Prostate gland (tissue), 2 donors: ENCODE measurements around the gene MLIP. TPM values are rescaled to one million over a fixed set of nuclear protein-coding genes. Genes with fewer than 3 reads are reported as not detected.

Experiments
- DNase-seq: peaks from one replicate; pipeline ENCODE4 v3.0.0-alpha.2; 2019; ENCODE audit warnings: low spot score
- H3K27ac ChIP-seq, 2 donors: fragments of 200-600 bp; sonication (generic); 2 replicates each; pipeline ENCODE4 v1.5.1; 2017 to 2019
- H3K27me3 ChIP-seq: fragments of 200-600 bp; sonication (generic); replicated peaks from 2 replicates; pipeline ENCODE4 v1.5.1; 2019; ENCODE audit not compliant: insufficient read depth
- H3K36me3 ChIP-seq, 2 donors: fragments of 200-600 bp; sonication (generic); 1 replicate in 1 of 2; 2 replicates in 1 of 2; pipeline versions ENCODE4 v1.5.1 to v1.8.1; 2017 to 2019
- H3K4me1 ChIP-seq: fragments of 200-600 bp; sonication (generic); replicated peaks from 2 replicates; pipeline ENCODE4 v1.5.1; 2019
- H3K4me3 ChIP-seq, 2 donors: fragments of 200-600 bp; sonication (generic); 2 replicates each; pipeline ENCODE4 v1.5.1; 2017 to 2019
- H3K9me3 ChIP-seq: fragments of 200-600 bp; sonication (generic); 2 replicates; pipeline ENCODE4 v1.5.1; 2017
- CTCF ChIP-seq, 4 experiments: fragments of 200-600 bp in 2 of 4; fragments of 450-650 bp in 2 of 4; sonication (generic) in 2 of 4; IDR thresholded peaks; 1 replicate in 3 of 4; 2 replicates in 1 of 4; pipeline ENCODE4 v1.5.1; 2016 to 2019; ENCODE audit warnings: antibody characterized with exemption in 4 of 4, mild to moderate bottlenecking in 2 of 4, moderate library complexity in 2 of 4
- POLR2A ChIP-seq: fragments of 450-650 bp; IDR thresholded peaks from one replicate; pipeline ENCODE4 v1.6.1; 2016; ENCODE audit warnings: antibody characterized with exemption, mild to moderate bottlenecking
- POLR2AphosphoS5 ChIP-seq: sonication (generic); formaldehyde crosslinking; IDR thresholded peaks from one replicate; pipeline ENCODE4 v1.6.1; 2017; ENCODE audit warnings: antibody characterized with exemption
- WGBS: methylation state at CpG from one replicate; pipeline ENCODE4 v1.1.5; 2018; 5-methylcytosine and 5-hydroxymethylcytosine counted together
- intact Hi-C: fragments of 100-400 bp; cut with DNase I; formaldehyde crosslinking; loops from one replicate; pipeline ENCODE4 v1.14.2; 2022
- total RNA-seq, 2 donors: library from RNA; depleted of rRNA; stranded (reverse); fragments of >200 nt; gene quantifications; one replicate each; pipeline ENCODE4 v1.1.0, GENCODE V29; 2016

MLIP gene
- total RNA-seq, 2 donors from 2014 or later = 0.55 to 1.9 TPM

GRCh38 chr6:54255886-54256285 lies 144.6 kb downstream of the MLIP start:
- Histone ChIP-seq H3K9me3 (no peaks in the 10 kb centered on the region), H3K4me3 (no peak overlapping the region), H3K36me3 (no peaks in the 10 kb centered on the region), H3K4me1 (no peaks in the 10 kb centered on the region), H3K27me3 (no peaks in the 10 kb centered on the region), H3K27ac (no peak overlapping the region)
- TF ChIP-seq CTCF (IDR thresholded peaks at IDR 0.05) (no peak), POLR2AphosphoS5 (no peak), POLR2A (no peak)
- no peak for DNase-seq
- intact Hi-C loops = no loop called here

- Histone ChIP-seq H3K27me3 (no peaks in the 10 kb centered on the region), H3K27ac (no peak overlapping the region), H3K9me3 (no peaks in the 10 kb centered on the region), H3K4me1 (no peaks in the 10 kb centered on the region), H3K36me3 (no peaks in the 10 kb centered on the region), H3K4me3 (no peak overlapping the region)
- intact Hi-C loops = no loop called here
- TF ChIP-seq POLR2AphosphoS5 = no peak
- DNase-seq = no peak
These were observed 148.8 kb downstream of the MLIP start for GRCh38 chr6:54260025-54260424.

- intact Hi-C loops = no loop called here
These were observed 151.3 kb downstream of the MLIP start for GRCh38 chr6:54262499-54262898.

GRCh38 chr6:54262971-54263370 lies 151.7 kb downstream of the MLIP start:
- TF ChIP-seq POLR2AphosphoS5 = no peak
- TF ChIP-seq CTCF (IDR thresholded peaks at IDR 0.05) = no peak
- TF ChIP-seq POLR2A = no peak
- 40% methylated on average over 2 of the region's 2 CpGs for WGBS
- DNase-seq = no peak
- no peaks in the 10 kb centered on the region for H3K27me3 ChIP-seq
- intact Hi-C loops = no loop called here
- no peak overlapping the region for H3K27ac ChIP-seq
- H3K9me3 ChIP-seq = no peaks in the 10 kb centered on the region
- H3K36me3 ChIP-seq = no peaks in the 10 kb centered on the region
- no peak overlapping the region for H3K4me3 ChIP-seq
- no peaks in the 10 kb centered on the region for H3K4me1 ChIP-seq

More at GRCh38 chr6:54262499-54262898, 151.3 kb downstream of the MLIP start:
- H3K4me1 ChIP-seq = no peaks in the 10 kb centered on the region
- no peaks in the 10 kb centered on the region for H3K27me3 ChIP-seq
- H3K36me3 ChIP-seq = no peaks in the 10 kb centered on the region
- TF ChIP-seq POLR2AphosphoS5 = no peak
- TF ChIP-seq CTCF (IDR thresholded peaks at IDR 0.05) = no peak
- no peak for TF ChIP-seq POLR2A
- no peak overlapping the region for H3K4me3 ChIP-seq
- 30% methylated on average over 1 of the region's 1 CpG for WGBS
- H3K9me3 ChIP-seq = no peaks in the 10 kb centered on the region
- H3K27ac ChIP-seq = no peak overlapping the region
- no peak for DNase-seq

GRCh38 chr6:54264581-54265272 lies 153.5 kb downstream of the MLIP start:
- H3K4me1 ChIP-seq = no peaks in the 10 kb centered on the region
- no peaks in the 10 kb centered on the region for H3K36me3 ChIP-seq
- 95% methylated on average over 4 of the region's 4 CpGs for WGBS
- intact Hi-C loops = loop anchor here (5.0 kb wide), 1 partner anchor 277 kb away; no protein-coding TSS in a partner anchor
- no peaks in the 10 kb centered on the region for H3K9me3 ChIP-seq
- no peaks in the 10 kb centered on the region for H3K27me3 ChIP-seq
- DNase-seq = no peak
- no peak overlapping the region for H3K27ac ChIP-seq
- H3K4me3 ChIP-seq = no peak overlapping the region
- TF ChIP-seq CTCF (IDR thresholded peaks at IDR 0.05) (no peak), POLR2AphosphoS5 (no peak)
